ENCODE measurements around the gene EDN2.

Gene EDN2

DNA sequence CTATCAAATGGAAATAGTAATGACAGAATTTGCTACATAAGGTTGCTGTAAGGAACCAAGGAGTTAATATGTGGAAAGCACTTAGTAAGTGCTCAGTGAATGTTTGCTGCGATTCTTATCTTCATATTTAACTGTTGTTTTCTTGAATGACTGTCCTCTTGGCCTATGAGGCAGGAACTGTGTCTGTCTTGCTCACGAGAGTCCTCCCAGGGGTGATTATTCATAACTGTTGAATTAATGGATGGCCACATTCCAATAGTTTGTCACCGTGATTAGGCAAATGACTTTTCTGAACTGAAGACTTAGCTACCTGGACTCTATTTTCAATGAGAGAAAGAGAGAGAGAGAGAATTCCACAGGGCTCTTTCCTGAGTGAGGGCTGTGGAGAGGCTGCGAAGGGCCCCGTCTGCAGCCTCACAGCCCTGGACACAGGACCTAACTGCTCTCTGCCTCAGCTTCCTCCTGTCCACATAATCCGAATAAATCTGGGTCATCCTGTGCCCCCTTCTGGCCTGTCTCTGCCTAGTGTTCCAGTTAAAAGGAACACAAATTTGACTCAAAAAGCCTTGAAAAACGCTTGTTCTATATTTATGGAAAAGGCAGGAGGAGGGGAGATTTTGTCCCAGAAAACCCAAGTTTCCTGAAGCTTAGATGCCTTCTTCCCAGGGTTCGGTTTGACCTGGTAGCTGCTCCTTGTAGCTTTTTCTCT, 8.5 kb downstream of the EDN2 start:
- no peak overlapping the region for H3K4me3 ChIP-seq (ENCODE audit: low read depth, low read length)
- no peak for DNase-seq (ENCODE audit: low read depth, low spot score)
- ChIA-PET POLR2A (no interaction called here), CTCF (interaction anchor here (0.6 to 6.7 kb wide), 17 partner anchors 8 to 210 kb away, joined by 3 to 31 read pairs (median 4); partner anchors contain the start of gene EDN2)
- TF ChIP-seq, protein P1, sequence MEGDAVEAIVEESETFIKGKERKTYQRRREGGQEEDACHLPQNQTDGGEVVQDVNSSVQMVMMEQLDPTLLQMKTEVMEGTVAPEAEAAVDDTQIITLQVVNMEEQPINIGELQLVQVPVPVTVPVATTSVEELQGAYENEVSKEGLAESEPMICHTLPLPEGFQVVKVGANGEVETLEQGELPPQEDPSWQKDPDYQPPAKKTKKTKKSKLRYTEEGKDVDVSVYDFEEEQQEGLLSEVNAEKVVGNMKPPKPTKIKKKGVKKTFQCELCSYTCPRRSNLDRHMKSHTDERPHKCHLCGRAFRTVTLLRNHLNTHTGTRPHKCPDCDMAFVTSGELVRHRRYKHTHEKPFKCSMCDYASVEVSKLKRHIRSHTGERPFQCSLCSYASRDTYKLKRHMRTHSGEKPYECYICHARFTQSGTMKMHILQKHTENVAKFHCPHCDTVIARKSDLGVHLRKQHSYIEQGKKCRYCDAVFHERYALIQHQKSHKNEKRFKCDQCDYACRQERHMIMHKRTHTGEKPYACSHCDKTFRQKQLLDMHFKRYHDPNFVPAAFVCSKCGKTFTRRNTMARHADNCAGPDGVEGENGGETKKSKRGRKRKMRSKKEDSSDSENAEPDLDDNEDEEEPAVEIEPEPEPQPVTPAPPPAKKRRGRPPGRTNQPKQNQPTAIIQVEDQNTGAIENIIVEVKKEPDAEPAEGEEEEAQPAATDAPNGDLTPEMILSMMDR (IDR thresholded peaks at IDR 0.05; ENCODE audit: insufficient read depth, low read length, missing control alignments), result no peak

DNA sequence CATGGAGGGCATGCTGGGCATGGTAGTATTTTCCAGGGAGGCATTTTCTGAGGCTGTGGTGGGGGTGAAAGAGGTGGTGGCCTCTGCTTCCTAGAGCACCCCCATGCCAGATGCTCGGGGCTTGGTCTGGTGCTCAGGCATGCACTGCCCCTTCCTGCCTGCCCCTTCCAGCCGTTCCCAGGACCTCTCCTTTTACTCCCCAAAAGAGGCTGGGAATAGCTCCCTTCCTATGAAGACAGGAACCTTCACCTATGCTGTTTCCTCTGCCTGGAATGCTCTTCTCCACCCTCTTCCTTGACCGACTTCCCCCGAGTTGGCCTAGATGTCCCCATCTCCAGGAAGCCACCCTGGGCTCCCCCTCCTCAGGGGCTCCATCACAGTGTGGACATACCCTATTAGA, 9.1 kb downstream of the EDN2 start:
- POLR2A ChIA-PET, result no interaction called here
- no peak for DNase-seq (ENCODE audit: low read depth, low spot score)
- TF ChIP-seq, protein P1 (IDR thresholded peaks at IDR 0.05; ENCODE audit: insufficient read depth, low read length, missing control alignments), result no peak
- CTCF ChIA-PET, result interaction anchor here (0.7 to 6.7 kb wide), 13 partner anchors 9 to 209 kb away, joined by 3 to 31 read pairs (median 5); partner anchors contain the start of gene EDN2
- H3K4me3 ChIP-seq (ENCODE audit: low read depth, low read length), result no peak overlapping the region

DNA sequence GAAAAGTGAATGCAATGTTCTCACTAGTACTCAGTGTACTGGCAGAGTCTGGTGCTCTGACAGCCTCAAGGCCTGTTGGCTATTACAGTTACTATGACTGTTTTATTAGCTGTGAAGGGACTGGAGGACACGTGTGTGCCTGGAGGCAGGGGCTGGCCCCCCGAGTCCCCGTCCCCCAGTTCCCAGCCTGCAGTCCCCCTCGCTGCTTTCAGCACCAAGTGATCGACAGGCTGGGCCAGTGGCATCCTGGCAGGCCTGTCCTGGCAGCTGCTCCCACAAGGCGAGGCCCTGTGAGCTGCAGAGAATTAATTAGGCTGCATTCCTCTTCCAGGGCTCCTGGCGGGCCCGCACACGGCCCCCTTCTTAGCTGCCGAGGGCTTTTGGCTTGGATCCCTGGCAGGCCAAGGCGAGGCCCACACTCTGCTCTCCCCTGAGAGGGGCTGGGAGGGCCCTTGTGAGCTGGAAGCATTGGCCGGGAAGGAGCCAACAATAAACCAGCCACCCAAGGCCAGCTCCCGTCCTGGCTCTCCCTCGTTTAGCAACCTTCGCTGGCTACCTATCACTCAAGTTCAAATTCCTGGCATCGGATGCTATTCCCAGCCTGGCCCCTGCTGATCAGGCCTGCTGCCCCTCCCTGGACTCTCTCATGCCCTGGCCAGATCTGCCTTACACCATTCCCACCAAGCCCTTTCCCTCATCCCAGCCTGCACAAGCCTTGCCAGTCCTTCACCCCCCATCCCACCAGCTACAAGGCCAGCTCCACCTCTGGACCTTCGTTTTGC, 9.8 kb downstream of the EDN2 start:
- TF ChIP-seq, protein P1 (IDR thresholded peaks at IDR 0.05; ENCODE audit: insufficient read depth, low read length, missing control alignments), result no peak
- no peak for DNase-seq (ENCODE audit: low read depth, low spot score)
- no peak overlapping the region for H3K4me3 ChIP-seq (ENCODE audit: low read depth, low read length)
- POLR2A ChIA-PET, result no interaction called here
- CTCF ChIA-PET, result interaction anchor here (0.9 to 6.7 kb wide), 9 partner anchors 8 to 202 kb away, joined by 3 to 31 read pairs (median 5); partner anchors contain the start of gene EDN2

DNA sequence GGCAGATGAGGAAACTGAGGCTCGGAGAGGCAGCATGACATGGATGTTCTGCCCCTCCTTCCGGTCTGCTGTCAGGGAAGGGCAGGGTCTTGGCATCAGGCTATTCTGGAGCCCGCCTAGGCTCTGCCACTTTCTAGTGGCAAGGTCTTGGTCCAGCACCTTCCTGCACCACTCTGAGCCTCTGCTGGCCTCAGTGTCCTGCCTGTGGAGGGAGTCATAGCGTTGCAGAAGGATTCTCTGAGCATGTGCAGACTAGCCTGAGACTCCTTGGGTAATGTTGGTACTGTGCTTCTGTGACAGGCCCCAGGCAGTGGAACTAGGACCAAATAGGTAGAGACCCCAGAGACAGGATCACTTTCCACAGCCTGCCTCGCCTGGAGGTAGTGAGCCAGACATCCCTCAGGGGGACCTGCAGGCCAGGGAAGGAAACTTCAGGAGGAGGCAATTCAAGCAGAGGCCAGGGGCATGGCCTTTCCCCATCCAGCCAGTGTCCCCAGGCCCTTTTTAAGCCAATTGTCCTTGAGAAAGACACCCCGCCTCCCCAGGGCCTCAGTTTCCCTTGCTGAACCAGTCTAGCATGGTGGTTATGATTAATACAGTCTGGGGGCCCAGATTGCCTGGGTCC, 10.6 kb downstream of the EDN2 start:
- ChIA-PET CTCF (interaction anchor here (2.3 to 3.1 kb wide), 2 partner anchors 11 to 18 kb away, joined by 11 to 12 read pairs; partner anchors contain the start of gene EDN2), POLR2A (no interaction called here)
- TF ChIP-seq, protein P1 (IDR thresholded peaks at IDR 0.05; ENCODE audit: insufficient read depth, low read length, missing control alignments), result no peak
- H3K4me3 ChIP-seq (ENCODE audit: low read depth, low read length), result no peak overlapping the region
- no peak for DNase-seq (ENCODE audit: low read depth, low spot score)

DNA sequence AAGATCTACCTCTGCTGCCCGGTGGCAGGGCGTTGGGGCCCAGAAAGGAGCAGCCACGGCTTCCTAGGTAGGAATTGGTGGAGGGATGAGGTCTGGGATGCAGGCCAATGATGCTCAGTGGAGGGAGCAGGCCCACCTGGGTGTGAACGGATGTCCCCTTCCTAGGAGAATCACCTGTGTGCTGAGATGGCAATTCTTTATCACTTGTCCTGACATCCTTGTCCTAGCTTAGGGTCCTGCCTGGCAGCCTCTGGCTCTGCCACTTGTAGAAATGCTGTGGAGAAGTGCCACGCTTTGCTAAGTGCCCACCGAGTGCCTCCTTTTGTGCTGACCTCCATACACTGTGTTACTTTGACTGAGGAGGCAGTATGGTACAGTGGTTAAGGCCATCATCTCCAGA, 12.8 kb downstream of the EDN2 start:
- POLR2A ChIA-PET, result no interaction called here
- H3K4me3 ChIP-seq (ENCODE audit: low read depth, low read length), result no peak overlapping the region
- DNase-seq (ENCODE audit: low read depth, low spot score), result no peak
- CTCF ChIA-PET, result interaction anchor here (1.2 kb wide), 2 partner anchors 12 to 38 kb away, joined by 3 to 5 read pairs; no protein-coding TSS in a partner anchor
- TF ChIP-seq, protein P1 (IDR thresholded peaks at IDR 0.05; ENCODE audit: insufficient read depth, low read length, missing control alignments), result no peak

DNA sequence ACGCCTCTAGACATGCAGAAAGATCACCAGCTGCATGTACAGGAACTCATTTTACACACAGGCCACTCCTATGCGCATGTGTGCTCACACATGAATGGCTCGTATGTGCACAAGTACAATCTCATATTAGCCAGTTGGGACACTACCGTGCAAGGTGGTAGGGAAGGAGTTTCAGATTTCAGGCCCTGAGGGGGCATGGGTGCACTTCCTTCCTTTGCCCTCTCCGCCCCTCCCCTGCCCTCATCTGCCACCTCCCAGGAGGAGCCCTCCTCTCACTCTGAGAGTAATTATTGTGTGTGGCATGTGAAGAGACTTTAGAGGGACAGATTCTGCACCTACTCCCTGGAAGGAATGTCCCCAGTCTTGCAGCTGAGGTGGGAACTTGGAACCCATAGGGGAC, 14.8 kb downstream of the EDN2 start:
- TF ChIP-seq, protein P1 (IDR thresholded peaks at IDR 0.05; ENCODE audit: insufficient read depth, low read length, missing control alignments), result no peak
- ChIA-PET CTCF (no interaction called here), POLR2A (no interaction called here)
- DNase-seq (ENCODE audit: low read depth, low spot score), result no peak
- H3K4me3 ChIP-seq (ENCODE audit: low read depth, low read length), result no peak overlapping the region

All from AG04449 (cell line).